RWPE2 (cell line): Measurements from ENCODE around the gene SLC26A6.

Experiments used
- ATAC-seq: fragments of 200-7000 bp; cut with Tn5 transposase; 3 replicates; pipeline ENCODE4 v1.9.1; 2021; ENCODE audit warnings: low read depth
- DNase-seq: peaks from one replicate; pipeline ENCODE4 v3.0.0-alpha.2; 2020; ENCODE audit warnings: low spot score
- H3K27ac ChIP-seq: fragments of 450-650 bp; 2 replicates; pipeline ENCODE4 v1.5.1; 2017; ENCODE audit warnings: mild to moderate bottlenecking; ENCODE audit not compliant: poor library complexity, severe bottlenecking
- H3K27me3 ChIP-seq: fragments of 250-450 bp; sonication (Bioruptor Pico); 2 replicates; pipeline ENCODE4 v1.5.1; 2021; ENCODE audit warnings: mild to moderate bottlenecking, moderate library complexity; ENCODE audit not compliant: insufficient read depth, poor library complexity, severe bottlenecking
- H3K36me3 ChIP-seq: fragments of 250-450 bp; sonication (Bioruptor Pico); 2 replicates; pipeline ENCODE4 v1.5.1; 2020; ENCODE audit warnings: low read depth, mild to moderate bottlenecking, moderate library complexity
- H3K4me1 ChIP-seq: fragments of 250-450 bp; sonication (Bioruptor Pico); 2 replicates; pipeline ENCODE4 v1.5.1; 2021; ENCODE audit warnings: mild to moderate bottlenecking, moderate library complexity; ENCODE audit not compliant: insufficient read depth, poor library complexity, severe bottlenecking
- H3K4me3 ChIP-seq: fragments of 250-450 bp; sonication (Bioruptor Pico); 2 replicates; pipeline ENCODE4 v1.5.1; 2021; ENCODE audit warnings: mild to moderate bottlenecking, moderate library complexity; ENCODE audit not compliant: severe bottlenecking
- H3K9me3 ChIP-seq: fragments of 250-450 bp; sonication (Bioruptor Pico); 2 replicates; pipeline ENCODE4 v1.5.1; 2021; ENCODE audit warnings: mild to moderate bottlenecking, moderate library complexity; ENCODE audit not compliant: severe bottlenecking
- CTCF ChIP-seq: fragments of 450-650 bp; IDR thresholded peaks from one replicate; pipeline ENCODE4 v1.5.1; 2017; ENCODE audit warnings: mild to moderate bottlenecking, moderate library complexity; ENCODE audit not compliant: poor library complexity, severe bottlenecking

SLC26A6 gene

GRCh38 chr3:48681974-48682610, 46.8 kb upstream of the SLC26A6 start:
- H3K4me1 ChIP-seq: peaks cover 17% of the 10 kb centered on the region
- H3K36me3 ChIP-seq: peaks cover 65% of the 10 kb centered on the region
- H3K4me3 ChIP-seq: no peak overlapping the region
- no peaks in the 10 kb centered on the region for H3K27me3 ChIP-seq
- H3K27ac ChIP-seq: no peak overlapping the region
- H3K9me3 ChIP-seq: no peaks in the 10 kb centered on the region
- no peak for ATAC-seq
- DNase-seq: peak; percentile 44
- no peak for TF ChIP-seq CTCF

- Histone ChIP-seq H3K36me3 (peaks cover 71% of the 10 kb centered on the region), H3K27me3 (no peaks in the 10 kb centered on the region), H3K27ac (no peak overlapping the region), H3K4me3 (no peak overlapping the region), H3K9me3 (no peaks in the 10 kb centered on the region), H3K4me1 (peaks cover 14% of the 10 kb centered on the region)
- no peak for TF ChIP-seq CTCF
- peak; percentile 57 for DNase-seq
- no peak for ATAC-seq
Observed at GRCh38 chr3:48681541-48681880, 46.2 kb upstream of the SLC26A6 start.

- peaks cover 12% of the 10 kb centered on the region for H3K4me1 ChIP-seq
- H3K27me3 ChIP-seq: no peaks in the 10 kb centered on the region
- ATAC-seq (no peak), DNase-seq (peak; percentile 52)
- peaks cover 76% of the 10 kb centered on the region for H3K36me3 ChIP-seq
- TF ChIP-seq CTCF: no peak
- H3K9me3 ChIP-seq: no peaks in the 10 kb centered on the region
- no peak overlapping the region for H3K4me3 ChIP-seq
- no peak overlapping the region for H3K27ac ChIP-seq
Observed at GRCh38 chr3:48680811-48681540, 45.7 kb upstream of the SLC26A6 start.

- Histone ChIP-seq H3K27me3 (no peaks in the 10 kb centered on the region), H3K4me3 (no peak overlapping the region), H3K9me3 (no peaks in the 10 kb centered on the region), H3K36me3 (peaks cover 80% of the 10 kb centered on the region), H3K4me1 (peaks cover 12% of the 10 kb centered on the region), H3K27ac (no peak overlapping the region)
- TF ChIP-seq CTCF: no peak
- ATAC-seq (no peak), DNase-seq (peak; percentile 45)
Observed at GRCh38 chr3:48679411-48680391, 44.4 kb upstream of the SLC26A6 start.
